DOHH2 (cell line): ENCODE results near the gene AGMAT.

Experiments
- EZH2phosphoT487 ChIP-seq: fragments of 200-600 bp; sonication (generic); IDR thresholded peaks from 2 replicates; pipeline ENCODE4 v1.6.1; 2017; ENCODE audit warnings: borderline replicate concordance, mild to moderate bottlenecking, antibody characterized with exemption, low read length, moderate library complexity, mixed read lengths
- TF ChIP-seq, protein P1 (sequence below): fragments of 200-600 bp; sonication (generic); IDR thresholded peaks from one replicate; pipeline ENCODE4 v1.5.1; 2014; ENCODE audit warnings: antibody characterized with exemption, mild to moderate bottlenecking, low read depth, low read length; ENCODE audit not compliant: poor library complexity, severe bottlenecking

DNA sequence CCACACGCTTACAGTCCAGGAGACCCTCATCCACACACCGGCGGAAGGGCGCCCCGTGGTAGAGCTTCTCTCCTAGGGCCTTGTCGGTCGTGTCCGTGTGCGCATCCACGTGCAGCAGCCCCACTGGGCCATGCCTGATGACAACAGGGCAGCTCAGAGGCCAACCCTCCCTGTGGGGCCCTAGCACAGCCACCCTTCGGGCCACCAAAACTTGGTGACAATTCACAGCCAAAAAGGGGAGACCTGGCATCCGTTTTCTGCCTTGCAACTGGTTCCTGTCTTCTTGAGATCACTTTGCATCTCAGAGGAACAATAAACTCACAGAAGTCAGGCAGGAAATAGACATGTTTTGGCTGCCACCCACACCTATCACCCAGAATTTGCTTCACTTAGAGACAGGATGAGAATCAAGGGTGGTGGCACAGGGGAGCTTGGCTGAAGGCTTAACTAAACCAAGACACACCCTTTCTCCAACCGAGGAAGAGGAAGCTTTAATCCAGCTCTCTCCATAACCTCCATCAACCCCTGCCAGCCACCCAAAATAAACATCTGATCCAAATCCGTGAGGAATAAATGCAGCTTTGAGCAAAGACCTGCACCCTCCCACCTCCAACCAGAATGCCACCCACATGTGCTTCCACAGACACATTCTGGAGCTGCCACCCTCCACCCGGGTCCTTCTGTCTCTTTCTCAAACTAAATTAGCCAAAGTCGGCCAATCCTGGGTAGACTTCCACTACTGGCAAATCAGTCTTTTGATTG, 5.7 kb downstream of the AGMAT start:
- TF ChIP-seq, protein P1, sequence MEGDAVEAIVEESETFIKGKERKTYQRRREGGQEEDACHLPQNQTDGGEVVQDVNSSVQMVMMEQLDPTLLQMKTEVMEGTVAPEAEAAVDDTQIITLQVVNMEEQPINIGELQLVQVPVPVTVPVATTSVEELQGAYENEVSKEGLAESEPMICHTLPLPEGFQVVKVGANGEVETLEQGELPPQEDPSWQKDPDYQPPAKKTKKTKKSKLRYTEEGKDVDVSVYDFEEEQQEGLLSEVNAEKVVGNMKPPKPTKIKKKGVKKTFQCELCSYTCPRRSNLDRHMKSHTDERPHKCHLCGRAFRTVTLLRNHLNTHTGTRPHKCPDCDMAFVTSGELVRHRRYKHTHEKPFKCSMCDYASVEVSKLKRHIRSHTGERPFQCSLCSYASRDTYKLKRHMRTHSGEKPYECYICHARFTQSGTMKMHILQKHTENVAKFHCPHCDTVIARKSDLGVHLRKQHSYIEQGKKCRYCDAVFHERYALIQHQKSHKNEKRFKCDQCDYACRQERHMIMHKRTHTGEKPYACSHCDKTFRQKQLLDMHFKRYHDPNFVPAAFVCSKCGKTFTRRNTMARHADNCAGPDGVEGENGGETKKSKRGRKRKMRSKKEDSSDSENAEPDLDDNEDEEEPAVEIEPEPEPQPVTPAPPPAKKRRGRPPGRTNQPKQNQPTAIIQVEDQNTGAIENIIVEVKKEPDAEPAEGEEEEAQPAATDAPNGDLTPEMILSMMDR, result no peak
- no peak for TF ChIP-seq EZH2phosphoT487
